Measurements from ENCODE around the gene HEXIM2.
A peak's percentile ranks its signal among the peaks of the same experiment; 100 is the strongest.

HEXIM2 gene

GRCh38 chr17:45155483-45155882 is 6.2 kb upstream of the HEXIM2 start:
- H3K4me3 ChIP-seq (ENCODE audit: insufficient read depth, low read length, poor library complexity, severe bottlenecking) = no peak overlapping the region
- no peak overlapping the region for H3K9ac ChIP-seq (ENCODE audit: low read length)
- peaks cover 10% of the 10 kb centered on the region for H3K79me2 ChIP-seq (ENCODE audit: insufficient read depth, low read length)
- no peak overlapping the region for H3K4me2 ChIP-seq (ENCODE audit: low read depth, low read length, poor library complexity, severe bottlenecking)
- H2AFZ ChIP-seq (ENCODE audit: low read depth, low read length, severe bottlenecking) = no peak overlapping the region
- H3K27me3 ChIP-seq (ENCODE audit: low read length) = no peaks in the 10 kb centered on the region
- no peaks in the 10 kb centered on the region for H3K9me3 ChIP-seq (ENCODE audit: insufficient read depth, low read length)
- peaks cover 10% of the 10 kb centered on the region; the same call in 1 of the 2 replicates for H4K20me1 ChIP-seq (ENCODE audit: low read depth, low read length)
- TF ChIP-seq, protein P1, sequence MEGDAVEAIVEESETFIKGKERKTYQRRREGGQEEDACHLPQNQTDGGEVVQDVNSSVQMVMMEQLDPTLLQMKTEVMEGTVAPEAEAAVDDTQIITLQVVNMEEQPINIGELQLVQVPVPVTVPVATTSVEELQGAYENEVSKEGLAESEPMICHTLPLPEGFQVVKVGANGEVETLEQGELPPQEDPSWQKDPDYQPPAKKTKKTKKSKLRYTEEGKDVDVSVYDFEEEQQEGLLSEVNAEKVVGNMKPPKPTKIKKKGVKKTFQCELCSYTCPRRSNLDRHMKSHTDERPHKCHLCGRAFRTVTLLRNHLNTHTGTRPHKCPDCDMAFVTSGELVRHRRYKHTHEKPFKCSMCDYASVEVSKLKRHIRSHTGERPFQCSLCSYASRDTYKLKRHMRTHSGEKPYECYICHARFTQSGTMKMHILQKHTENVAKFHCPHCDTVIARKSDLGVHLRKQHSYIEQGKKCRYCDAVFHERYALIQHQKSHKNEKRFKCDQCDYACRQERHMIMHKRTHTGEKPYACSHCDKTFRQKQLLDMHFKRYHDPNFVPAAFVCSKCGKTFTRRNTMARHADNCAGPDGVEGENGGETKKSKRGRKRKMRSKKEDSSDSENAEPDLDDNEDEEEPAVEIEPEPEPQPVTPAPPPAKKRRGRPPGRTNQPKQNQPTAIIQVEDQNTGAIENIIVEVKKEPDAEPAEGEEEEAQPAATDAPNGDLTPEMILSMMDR (IDR thresholded peaks at IDR 0.05; ENCODE audit: insufficient read depth, low read length, poor library complexity, severe bottlenecking) = no peak
- no peak for TF ChIP-seq EZH2phosphoT487 (conservative IDR thresholded peaks at IDR 0.05; ENCODE audit: low read length)
- no peak overlapping the region for H3K27ac ChIP-seq (ENCODE audit: low read depth, low read length)
- peaks cover 30% of the 10 kb centered on the region for H3F3A ChIP-seq (ENCODE audit: insufficient read depth)
- no peaks in the 10 kb centered on the region for H3K9me2 ChIP-seq (replicated peaks; ENCODE audit: insufficient read depth, low read length)
- no peaks in the 10 kb centered on the region for H3K36me3 ChIP-seq (ENCODE audit: low read length)

GRCh38 chr17:45156242-45156641 is 5.4 kb upstream of the HEXIM2 start:
- no peaks in the 10 kb centered on the region for H3K9me2 ChIP-seq (replicated peaks; ENCODE audit: insufficient read depth, low read length)
- no peaks in the 10 kb centered on the region for H3K27me3 ChIP-seq (ENCODE audit: low read length)
- peaks cover 16% of the 10 kb centered on the region for H3K79me2 ChIP-seq (ENCODE audit: insufficient read depth, low read length)
- H4K20me1 ChIP-seq (ENCODE audit: low read depth, low read length) = peaks cover 3% of the 10 kb centered on the region; the same call in 1 of the 2 replicates
- no peak overlapping the region for H3K4me2 ChIP-seq (ENCODE audit: low read depth, low read length, poor library complexity, severe bottlenecking)
- no peak overlapping the region for H3K9ac ChIP-seq (ENCODE audit: low read length)
- peaks cover 22% of the 10 kb centered on the region for H3F3A ChIP-seq (ENCODE audit: insufficient read depth)
- H3K9me3 ChIP-seq (ENCODE audit: insufficient read depth, low read length) = no peaks in the 10 kb centered on the region
- H2AFZ ChIP-seq (ENCODE audit: low read depth, low read length, severe bottlenecking) = no peak overlapping the region
- H3K36me3 ChIP-seq (ENCODE audit: low read length) = no peaks in the 10 kb centered on the region
- TF ChIP-seq EZH2phosphoT487 (conservative IDR thresholded peaks at IDR 0.05; ENCODE audit: low read length) = no peak
- TF ChIP-seq, protein P1 (IDR thresholded peaks at IDR 0.05; ENCODE audit: insufficient read depth, low read length, poor library complexity, severe bottlenecking) = no peak
- H3K4me3 ChIP-seq (ENCODE audit: insufficient read depth, low read length, poor library complexity, severe bottlenecking) = no peak overlapping the region
- H3K27ac ChIP-seq (ENCODE audit: low read depth, low read length) = no peak overlapping the region

- Histone ChIP-seq H4K20me1 (ENCODE audit: low read depth, low read length) (no peaks in the 10 kb centered on the region), H3F3A (ENCODE audit: insufficient read depth) (peaks cover 14% of the 10 kb centered on the region), H2AFZ (ENCODE audit: low read depth, low read length, severe bottlenecking) (no peak overlapping the region), H3K9me3 (ENCODE audit: insufficient read depth, low read length) (no peaks in the 10 kb centered on the region), H3K36me3 (ENCODE audit: low read length) (no peaks in the 10 kb centered on the region), H3K27ac (ENCODE audit: low read depth, low read length) (peak overlapping the region; percentile 74), H3K27me3 (ENCODE audit: low read length) (no peaks in the 10 kb centered on the region), H3K9ac (ENCODE audit: low read length) (peak overlapping the region; percentile 96), H3K9me2 (replicated peaks; ENCODE audit: insufficient read depth, low read length) (no peaks in the 10 kb centered on the region), H3K79me2 (ENCODE audit: insufficient read depth, low read length) (peaks cover 16% of the 10 kb centered on the region), H3K4me3 (ENCODE audit: insufficient read depth, low read length, poor library complexity, severe bottlenecking) (peak overlapping the region; percentile 82), H3K4me2 (ENCODE audit: low read depth, low read length, poor library complexity, severe bottlenecking) (peak overlapping the region; percentile 91)
- TF ChIP-seq, protein P1 (IDR thresholded peaks at IDR 0.05; ENCODE audit: insufficient read depth, low read length, poor library complexity, severe bottlenecking) = no peak
- no peak for TF ChIP-seq EZH2phosphoT487 (conservative IDR thresholded peaks at IDR 0.05; ENCODE audit: low read length)
Measured at GRCh38 chr17:45160447-45161287, 1.0 kb upstream of the HEXIM2 start.
